ENCODE measurements around the gene SHB.

SHB gene

GRCh38 chr9:38015906-38016305 is 53.1 kb downstream of the SHB start:
- no peak for TF ChIP-seq CTCF (IDR thresholded peaks at IDR 0.05; ENCODE audit: low read depth, low read length, missing control alignments)
- DNase-seq (ENCODE audit: low read depth) = no peak

GRCh38 chr9:38015266-38015665 is 53.8 kb downstream of the SHB start:
- H3K4me3 ChIP-seq (ENCODE audit: low read depth, low read length) = no peak overlapping the region
- DNase-seq (ENCODE audit: low read depth) = no peak
- TF ChIP-seq CTCF (IDR thresholded peaks at IDR 0.05; ENCODE audit: low read depth, low read length, missing control alignments) = no peak
- in situ Hi-C loops (cut with HindIII; ENCODE audit: low sequenced_read_pairs) = no loop called here

More at GRCh38 chr9:38015906-38016305, 53.1 kb downstream of the SHB start:
- in situ Hi-C loops (cut with HindIII; ENCODE audit: low sequenced_read_pairs) = no loop called here
- no peak overlapping the region for H3K4me3 ChIP-seq (ENCODE audit: low read depth, low read length)

GRCh38 chr9:38012767-38013450 is 56.1 kb downstream of the SHB start:
- H3K4me3 ChIP-seq (ENCODE audit: low read depth, low read length) = no peak overlapping the region
- DNase-seq (ENCODE audit: low read depth) = no peak
- in situ Hi-C loops (cut with HindIII; ENCODE audit: low sequenced_read_pairs) = loop anchor here (5.0 kb wide), 1 partner anchor 49 kb away; no protein-coding TSS in a partner anchor
- TF ChIP-seq CTCF (IDR thresholded peaks at IDR 0.05; ENCODE audit: low read depth, low read length, missing control alignments) = no peak

- DNase-seq (ENCODE audit: low read depth) = no peak
- in situ Hi-C loops (cut with HindIII; ENCODE audit: low sequenced_read_pairs) = loop anchor here (5.0 kb wide), 1 partner anchor 50 kb away; no protein-coding TSS in a partner anchor
Measured at GRCh38 chr9:38011991-38012390, 57.0 kb downstream of the SHB start.

GRCh38 chr9:38010918-38011704 is 57.9 kb downstream of the SHB start:
- no peak overlapping the region for H3K4me3 ChIP-seq (ENCODE audit: low read depth, low read length)
- DNase-seq (ENCODE audit: low read depth) = no peak
- TF ChIP-seq CTCF (IDR thresholded peaks at IDR 0.05; ENCODE audit: low read depth, low read length, missing control alignments) = no peak
- in situ Hi-C loops (cut with HindIII; ENCODE audit: low sequenced_read_pairs) = loop anchor here (5.0 kb wide), 1 partner anchor 51 kb away; no protein-coding TSS in a partner anchor

More at GRCh38 chr9:38011991-38012390, 57.0 kb downstream of the SHB start:
- no peak for TF ChIP-seq CTCF (IDR thresholded peaks at IDR 0.05; ENCODE audit: low read depth, low read length, missing control alignments)
- H3K4me3 ChIP-seq (ENCODE audit: low read depth, low read length) = no peak overlapping the region

- no peak for TF ChIP-seq CTCF (IDR thresholded peaks at IDR 0.05; ENCODE audit: low read depth, low read length, missing control alignments)
- no peak for DNase-seq (ENCODE audit: low read depth)
- in situ Hi-C loops (cut with HindIII; ENCODE audit: low sequenced_read_pairs) = loop anchor here (5.0 kb wide), 1 partner anchor 52 kb away; no protein-coding TSS in a partner anchor
- no peak overlapping the region for H3K4me3 ChIP-seq (ENCODE audit: low read depth, low read length)
Measured at GRCh38 chr9:38009990-38010389, 59.0 kb downstream of the SHB start.
